ENCODE data around the gene PEF1. TPM values are rescaled to one million over a fixed set of nuclear protein-coding genes. Genes with fewer than 3 reads are reported as not detected.

The PEF1 gene
- total RNA-seq, 1 experiment from 2014 or later: 56.3 TPM

DNA sequence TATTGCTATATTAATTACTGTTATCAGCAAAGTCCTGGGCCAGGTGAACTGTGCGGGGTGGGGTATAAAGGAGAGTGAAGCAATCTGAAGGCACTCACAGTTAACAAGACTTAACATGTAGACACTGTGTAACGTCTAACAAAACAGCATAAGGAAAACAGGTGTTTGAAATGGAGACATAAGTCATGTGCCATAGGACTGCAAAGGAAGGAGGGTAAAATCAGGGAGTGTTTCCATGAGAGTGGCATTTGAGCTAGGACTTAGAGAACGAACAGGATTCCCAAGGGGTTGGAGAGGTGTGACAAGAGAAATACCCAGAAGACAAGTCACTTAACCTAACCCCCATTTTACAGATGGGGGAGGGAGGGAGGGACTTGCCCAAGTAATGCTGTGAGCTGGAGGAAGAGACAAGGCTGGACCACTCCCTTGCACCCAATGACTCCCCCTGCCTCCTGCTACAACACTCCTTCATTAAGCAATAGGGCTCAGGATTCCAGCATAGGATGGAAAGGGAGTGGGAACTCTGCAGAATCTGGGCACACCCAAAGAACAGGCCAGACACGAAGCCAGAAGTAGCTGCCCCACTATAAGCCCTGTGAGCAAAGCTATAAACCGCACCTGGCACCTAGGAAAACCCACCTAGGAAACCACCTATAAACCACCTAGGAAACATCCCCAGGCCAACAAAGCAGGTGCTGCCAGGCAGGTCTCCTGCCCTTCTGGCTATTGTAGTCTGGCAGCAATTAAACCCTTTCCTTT lies 6.6 kb downstream of the PEF1 start:
- intact Hi-C loops (cut with micrococcal nuclease; ENCODE audit: unreplicated experiment): no loop called here
- H3K36me3 ChIP-seq (ENCODE audit: insufficient read depth, low read length, poor library complexity, severe bottlenecking): no peaks in the 10 kb centered on the region
- no peak for DNase-seq (ENCODE audit: low spot score)
- no peak overlapping the region for H3K4me3 ChIP-seq (ENCODE audit: low read depth, low read length, poor library complexity, severe bottlenecking)
- H3K27me3 ChIP-seq (replicated peaks; ENCODE audit: insufficient read depth, low read depth, low read length, poor library complexity): no peaks in the 10 kb centered on the region
- no TSS peak for BruUV-seq (replicated peaks)
- H3K4me1 ChIP-seq (ENCODE audit: insufficient read depth, low read length, poor library complexity, severe bottlenecking): peaks cover 5% of the 10 kb centered on the region
- CTCF ChIA-PET: no interaction called here
- POLR2A ChIA-PET (ENCODE audit: low non-redundant PET): no interaction called here
- no peaks in the 10 kb centered on the region for H3K9me3 ChIP-seq (ENCODE audit: low read depth, low read length, poor library complexity, severe bottlenecking)
- TF ChIP-seq, protein P1, sequence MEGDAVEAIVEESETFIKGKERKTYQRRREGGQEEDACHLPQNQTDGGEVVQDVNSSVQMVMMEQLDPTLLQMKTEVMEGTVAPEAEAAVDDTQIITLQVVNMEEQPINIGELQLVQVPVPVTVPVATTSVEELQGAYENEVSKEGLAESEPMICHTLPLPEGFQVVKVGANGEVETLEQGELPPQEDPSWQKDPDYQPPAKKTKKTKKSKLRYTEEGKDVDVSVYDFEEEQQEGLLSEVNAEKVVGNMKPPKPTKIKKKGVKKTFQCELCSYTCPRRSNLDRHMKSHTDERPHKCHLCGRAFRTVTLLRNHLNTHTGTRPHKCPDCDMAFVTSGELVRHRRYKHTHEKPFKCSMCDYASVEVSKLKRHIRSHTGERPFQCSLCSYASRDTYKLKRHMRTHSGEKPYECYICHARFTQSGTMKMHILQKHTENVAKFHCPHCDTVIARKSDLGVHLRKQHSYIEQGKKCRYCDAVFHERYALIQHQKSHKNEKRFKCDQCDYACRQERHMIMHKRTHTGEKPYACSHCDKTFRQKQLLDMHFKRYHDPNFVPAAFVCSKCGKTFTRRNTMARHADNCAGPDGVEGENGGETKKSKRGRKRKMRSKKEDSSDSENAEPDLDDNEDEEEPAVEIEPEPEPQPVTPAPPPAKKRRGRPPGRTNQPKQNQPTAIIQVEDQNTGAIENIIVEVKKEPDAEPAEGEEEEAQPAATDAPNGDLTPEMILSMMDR (conservative IDR thresholded peaks at IDR 0.05; ENCODE audit: low read depth, low read length): no peak
- TF ChIP-seq EZH2 (IDR thresholded peaks at IDR 0.05; ENCODE audit: borderline replicate concordance, low read depth, low read length, poor library complexity, severe bottlenecking): no peak
- H3K27ac ChIP-seq (ENCODE audit: low read depth, low read length, poor library complexity, severe bottlenecking): no peak overlapping the region

GRCh38 chr1:31633117-31633516 lies 11.6 kb downstream of the PEF1 start:
- intact Hi-C loops (cut with micrococcal nuclease; ENCODE audit: unreplicated experiment): no loop called here
- ChIA-PET CTCF (interaction anchor here (0.6 kb wide), 1 partner anchor 75 kb away, joined by 3 read pairs; no protein-coding TSS in a partner anchor), POLR2A (ENCODE audit: low non-redundant PET) (no interaction called here)
- BruUV-seq (replicated peaks): no TSS peak
- H3K9me3 ChIP-seq (ENCODE audit: low read depth, low read length, poor library complexity, severe bottlenecking): no peaks in the 10 kb centered on the region
- no peak for TF ChIP-seq EZH2 (IDR thresholded peaks at IDR 0.05; ENCODE audit: borderline replicate concordance, low read depth, low read length, poor library complexity, severe bottlenecking)
- TF ChIP-seq, protein P1 (conservative IDR thresholded peaks at IDR 0.05; ENCODE audit: low read depth, low read length): peak; percentile 54
- H3K27ac ChIP-seq (ENCODE audit: low read depth, low read length, poor library complexity, severe bottlenecking): no peak overlapping the region
- no peak overlapping the region for H3K4me3 ChIP-seq (ENCODE audit: low read depth, low read length, poor library complexity, severe bottlenecking)
- peak; percentile 26 for DNase-seq (ENCODE audit: low spot score)
- no peaks in the 10 kb centered on the region for H3K27me3 ChIP-seq (replicated peaks; ENCODE audit: insufficient read depth, low read depth, low read length, poor library complexity)
- H3K4me1 ChIP-seq (ENCODE audit: insufficient read depth, low read length, poor library complexity, severe bottlenecking): no peaks in the 10 kb centered on the region
- peaks cover 17% of the 10 kb centered on the region for H3K36me3 ChIP-seq (ENCODE audit: insufficient read depth, low read length, poor library complexity, severe bottlenecking)

- Histone ChIP-seq H3K4me3 (ENCODE audit: low read depth, low read length, poor library complexity, severe bottlenecking) (no peak overlapping the region), H3K9me3 (ENCODE audit: low read depth, low read length, poor library complexity, severe bottlenecking) (no peaks in the 10 kb centered on the region), H3K4me1 (ENCODE audit: insufficient read depth, low read length, poor library complexity, severe bottlenecking) (no peaks in the 10 kb centered on the region), H3K36me3 (ENCODE audit: insufficient read depth, low read length, poor library complexity, severe bottlenecking) (peaks cover 17% of the 10 kb centered on the region), H3K27me3 (replicated peaks; ENCODE audit: insufficient read depth, low read depth, low read length, poor library complexity) (no peaks in the 10 kb centered on the region), H3K27ac (ENCODE audit: low read depth, low read length, poor library complexity, severe bottlenecking) (no peak overlapping the region)
- intact Hi-C loops (cut with micrococcal nuclease; ENCODE audit: unreplicated experiment): no loop called here
- DNase-seq (ENCODE audit: low spot score): no peak
- no TSS peak for BruUV-seq (replicated peaks)
- no peak for TF ChIP-seq EZH2 (IDR thresholded peaks at IDR 0.05; ENCODE audit: borderline replicate concordance, low read depth, low read length, poor library complexity, severe bottlenecking)
- TF ChIP-seq, protein P1 (conservative IDR thresholded peaks at IDR 0.05; ENCODE audit: low read depth, low read length): no peak
- POLR2A ChIA-PET (ENCODE audit: low non-redundant PET): interaction anchor here (0.6 kb wide), 1 partner anchor 562 kb away, joined by 5 read pairs; no protein-coding TSS in a partner anchor
- CTCF ChIA-PET: no interaction called here
These were observed 12.0 kb downstream of the PEF1 start for GRCh38 chr1:31632649-31633048.

Data from A673 (cell line).